ENCODE data around the gene ZDHHC14.

DNA sequence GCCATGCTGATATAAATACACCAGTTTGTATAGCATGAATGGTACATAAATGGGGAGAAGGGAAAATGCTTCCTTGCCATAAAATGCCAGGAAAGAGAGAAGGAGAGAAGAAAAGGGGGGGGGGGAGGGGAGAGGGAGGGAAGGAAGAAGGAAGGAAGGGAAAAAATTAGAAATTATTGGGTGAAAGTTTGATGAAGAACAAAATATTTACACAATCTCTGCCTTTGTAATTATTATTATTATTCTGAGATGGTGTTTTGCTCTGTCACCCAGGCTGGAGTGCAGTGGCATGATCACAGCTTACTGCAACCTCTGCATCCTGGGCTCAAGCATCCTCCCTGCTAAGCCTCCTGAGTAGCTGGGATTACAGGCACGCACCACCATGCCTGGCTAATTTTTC, 10.2 kb upstream of the ZDHHC14 start:
- TF ChIP-seq, protein P1, sequence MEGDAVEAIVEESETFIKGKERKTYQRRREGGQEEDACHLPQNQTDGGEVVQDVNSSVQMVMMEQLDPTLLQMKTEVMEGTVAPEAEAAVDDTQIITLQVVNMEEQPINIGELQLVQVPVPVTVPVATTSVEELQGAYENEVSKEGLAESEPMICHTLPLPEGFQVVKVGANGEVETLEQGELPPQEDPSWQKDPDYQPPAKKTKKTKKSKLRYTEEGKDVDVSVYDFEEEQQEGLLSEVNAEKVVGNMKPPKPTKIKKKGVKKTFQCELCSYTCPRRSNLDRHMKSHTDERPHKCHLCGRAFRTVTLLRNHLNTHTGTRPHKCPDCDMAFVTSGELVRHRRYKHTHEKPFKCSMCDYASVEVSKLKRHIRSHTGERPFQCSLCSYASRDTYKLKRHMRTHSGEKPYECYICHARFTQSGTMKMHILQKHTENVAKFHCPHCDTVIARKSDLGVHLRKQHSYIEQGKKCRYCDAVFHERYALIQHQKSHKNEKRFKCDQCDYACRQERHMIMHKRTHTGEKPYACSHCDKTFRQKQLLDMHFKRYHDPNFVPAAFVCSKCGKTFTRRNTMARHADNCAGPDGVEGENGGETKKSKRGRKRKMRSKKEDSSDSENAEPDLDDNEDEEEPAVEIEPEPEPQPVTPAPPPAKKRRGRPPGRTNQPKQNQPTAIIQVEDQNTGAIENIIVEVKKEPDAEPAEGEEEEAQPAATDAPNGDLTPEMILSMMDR (IDR thresholded peaks at IDR 0.05; ENCODE audit: low read depth, low read length, poor library complexity, severe bottlenecking) = no peak
- no peak for TF ChIP-seq EZH2phosphoT487 (IDR thresholded peaks at IDR 0.05; ENCODE audit: borderline replicate concordance, low read length)
